ENCODE results near the gene KRTAP2-2.
"Not testable (repeated sequence)": the region's sequence is repeated elsewhere in the genome, so short reads cannot be mapped to it uniquely, and the experiment has no call there.

KRTAP2-2 gene

DNA sequence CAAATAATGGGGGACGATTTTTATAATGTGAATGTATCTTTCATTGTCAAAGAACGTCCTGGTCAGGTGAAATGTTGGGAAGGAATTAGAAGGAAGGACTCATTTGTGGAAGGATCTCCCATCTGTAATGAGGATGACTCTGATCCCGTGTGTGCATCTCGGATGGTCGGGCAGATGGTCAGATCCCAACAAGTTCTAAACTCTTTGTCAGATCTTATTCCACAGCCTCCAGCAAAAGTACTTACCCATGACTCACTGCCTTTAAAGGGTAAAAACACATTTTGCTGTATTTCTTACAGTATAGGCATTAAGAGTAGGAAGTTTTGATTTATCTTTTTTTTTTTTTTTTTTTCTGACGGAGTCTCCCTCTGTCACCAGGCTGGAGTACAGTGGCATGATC lies 43.5 kb upstream of the KRTAP2-2 start:
- Histone ChIP-seq H3K9me3 (ENCODE audit: low read length) (no peaks in the 10 kb centered on the region), H3K9me2 (ENCODE audit: low read depth, low read length) (no peaks in the 10 kb centered on the region), H3K9ac (ENCODE audit: low read length) (no peak overlapping the region), H2AFZ (ENCODE audit: low read length) (no peak overlapping the region), H3F3A (ENCODE audit: insufficient read depth, low read length) (no peaks in the 10 kb centered on the region), H4K20me1 (ENCODE audit: insufficient read depth, low read length) (no peaks in the 10 kb centered on the region), H3K36me3 (ENCODE audit: insufficient read depth, low read length) (no peaks in the 10 kb centered on the region), H3K4me2 (ENCODE audit: low read length) (no peak overlapping the region), H3K4me3 (ENCODE audit: low read depth, low read length, poor library complexity, severe bottlenecking) (no peak overlapping the region), H3K79me2 (ENCODE audit: insufficient read depth, low read length) (no peaks in the 10 kb centered on the region), H3K27me3 (ENCODE audit: insufficient read depth, low read length) (no peaks in the 10 kb centered on the region), H3K4me1 (ENCODE audit: insufficient read depth, low read length, severe bottlenecking) (no peaks in the 10 kb centered on the region), H3K27ac (ENCODE audit: low read depth, low read length, poor library complexity, severe bottlenecking) (no peak overlapping the region)
- TF ChIP-seq, protein P1, sequence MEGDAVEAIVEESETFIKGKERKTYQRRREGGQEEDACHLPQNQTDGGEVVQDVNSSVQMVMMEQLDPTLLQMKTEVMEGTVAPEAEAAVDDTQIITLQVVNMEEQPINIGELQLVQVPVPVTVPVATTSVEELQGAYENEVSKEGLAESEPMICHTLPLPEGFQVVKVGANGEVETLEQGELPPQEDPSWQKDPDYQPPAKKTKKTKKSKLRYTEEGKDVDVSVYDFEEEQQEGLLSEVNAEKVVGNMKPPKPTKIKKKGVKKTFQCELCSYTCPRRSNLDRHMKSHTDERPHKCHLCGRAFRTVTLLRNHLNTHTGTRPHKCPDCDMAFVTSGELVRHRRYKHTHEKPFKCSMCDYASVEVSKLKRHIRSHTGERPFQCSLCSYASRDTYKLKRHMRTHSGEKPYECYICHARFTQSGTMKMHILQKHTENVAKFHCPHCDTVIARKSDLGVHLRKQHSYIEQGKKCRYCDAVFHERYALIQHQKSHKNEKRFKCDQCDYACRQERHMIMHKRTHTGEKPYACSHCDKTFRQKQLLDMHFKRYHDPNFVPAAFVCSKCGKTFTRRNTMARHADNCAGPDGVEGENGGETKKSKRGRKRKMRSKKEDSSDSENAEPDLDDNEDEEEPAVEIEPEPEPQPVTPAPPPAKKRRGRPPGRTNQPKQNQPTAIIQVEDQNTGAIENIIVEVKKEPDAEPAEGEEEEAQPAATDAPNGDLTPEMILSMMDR (IDR thresholded peaks at IDR 0.05; ENCODE audit: low read length) = no peak
- no peak for TF ChIP-seq EZH2 (IDR thresholded peaks at IDR 0.05; ENCODE audit: borderline replicate concordance, low read length)

GRCh38 chr17:41098042-41098441 lies 43.0 kb upstream of the KRTAP2-2 start, which contains the start of gene KRTAP4-8:
TSS of gene KRTAP4-8 (minus strand) at chr17:41098142. CDS start at chr17:41098084, 58 bp downstream.
- H2AFZ ChIP-seq (ENCODE audit: low read length) = no peak within 1 kb of the TSS
- H3K4me1 ChIP-seq (ENCODE audit: insufficient read depth, low read length, severe bottlenecking) = no peaks in the 10 kb centered on the region
- H3K4me3 ChIP-seq (ENCODE audit: low read depth, low read length, poor library complexity, severe bottlenecking) = no peak within 1 kb of the TSS
- no peak within 1 kb of the TSS for H3K9ac ChIP-seq (ENCODE audit: low read length)
- H4K20me1 ChIP-seq (ENCODE audit: insufficient read depth, low read length) = no peaks in the 10 kb centered on the region
- H3K9me3 ChIP-seq (ENCODE audit: low read length) = no peaks in the 10 kb centered on the region
- no peaks in the 10 kb centered on the region for H3K36me3 ChIP-seq (ENCODE audit: insufficient read depth, low read length)
- no peaks in the 10 kb centered on the region for H3K9me2 ChIP-seq (ENCODE audit: low read depth, low read length)
- H3K79me2 ChIP-seq (ENCODE audit: insufficient read depth, low read length) = no peaks in the 10 kb centered on the region
- H3K4me2 ChIP-seq (ENCODE audit: low read length) = no peak within 1 kb of the TSS
- H3K27ac ChIP-seq (ENCODE audit: low read depth, low read length, poor library complexity, severe bottlenecking) = no peak within 1 kb of the TSS
- no peaks in the 10 kb centered on the region for H3F3A ChIP-seq (ENCODE audit: insufficient read depth, low read length)
- H3K27me3 ChIP-seq (ENCODE audit: insufficient read depth, low read length) = no peaks in the 10 kb centered on the region
- TF ChIP-seq, protein P1 (IDR thresholded peaks at IDR 0.05; ENCODE audit: low read length) = no peak
- TF ChIP-seq EZH2 (IDR thresholded peaks at IDR 0.05; ENCODE audit: borderline replicate concordance, low read length) = no peak

- no peak overlapping the region for H3K4me2 ChIP-seq (ENCODE audit: low read length)
- H3K9me3 ChIP-seq (ENCODE audit: low read length) = no peaks in the 10 kb centered on the region
- no peaks in the 10 kb centered on the region for H3K9me2 ChIP-seq (ENCODE audit: low read depth, low read length)
- H3K27me3 ChIP-seq (ENCODE audit: insufficient read depth, low read length) = no peaks in the 10 kb centered on the region
- no peaks in the 10 kb centered on the region for H4K20me1 ChIP-seq (ENCODE audit: insufficient read depth, low read length)
- no peaks in the 10 kb centered on the region for H3K4me1 ChIP-seq (ENCODE audit: insufficient read depth, low read length, severe bottlenecking)
- H3K79me2 ChIP-seq (ENCODE audit: insufficient read depth, low read length) = no peaks in the 10 kb centered on the region
- H3K9ac ChIP-seq (ENCODE audit: low read length) = no peak overlapping the region
- H2AFZ ChIP-seq (ENCODE audit: low read length) = no peak overlapping the region
- TF ChIP-seq, protein P1 (IDR thresholded peaks at IDR 0.05; ENCODE audit: low read length) = no peak
- no peak for TF ChIP-seq EZH2 (IDR thresholded peaks at IDR 0.05; ENCODE audit: borderline replicate concordance, low read length)
- H3K4me3 ChIP-seq (ENCODE audit: low read depth, low read length, poor library complexity, severe bottlenecking) = no peak overlapping the region
- H3K36me3 ChIP-seq (ENCODE audit: insufficient read depth, low read length) = no peaks in the 10 kb centered on the region
- no peak overlapping the region for H3K27ac ChIP-seq (ENCODE audit: low read depth, low read length, poor library complexity, severe bottlenecking)
- H3F3A ChIP-seq (ENCODE audit: insufficient read depth, low read length) = no peaks in the 10 kb centered on the region
Observed at GRCh38 chr17:41096055-41096454, 41.0 kb upstream of the KRTAP2-2 start.

DNA sequence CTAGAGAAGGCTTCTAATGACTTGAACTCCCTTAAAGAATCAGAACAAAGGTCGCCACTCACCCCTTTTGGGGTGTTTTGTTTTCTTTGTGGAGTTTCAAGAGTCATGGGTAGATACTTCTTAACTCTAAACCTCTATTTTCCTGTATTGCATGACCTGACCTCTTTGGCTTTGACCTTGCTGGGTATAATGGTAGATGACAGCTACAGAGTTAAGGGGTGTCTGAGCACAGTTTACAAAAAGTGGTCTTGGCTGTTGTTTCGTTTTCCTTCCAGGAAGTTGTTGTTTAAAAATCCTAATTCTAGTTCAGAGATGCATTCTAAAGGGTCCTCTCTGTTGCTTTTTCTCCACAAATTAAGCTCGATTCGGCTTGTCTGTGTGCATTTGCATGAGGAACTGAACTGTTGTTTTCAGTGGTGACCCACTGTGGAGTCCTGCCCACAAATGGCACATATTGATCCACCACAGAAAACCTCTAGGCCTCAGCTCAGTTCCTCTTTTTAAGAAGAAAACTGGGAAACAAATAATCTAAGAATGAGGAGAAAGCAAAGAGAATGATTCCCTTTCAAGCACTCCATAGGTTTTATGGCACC lies 33.8 kb upstream of the KRTAP2-2 start:
- not testable (repeated sequence) for H3K4me2 ChIP-seq (ENCODE audit: low read length); H3K9me2 ChIP-seq (ENCODE audit: low read depth, low read length); H3K9me3 ChIP-seq (ENCODE audit: low read length); H3F3A ChIP-seq (ENCODE audit: insufficient read depth, low read length); H3K4me3 ChIP-seq (ENCODE audit: low read depth, low read length, poor library complexity, severe bottlenecking); H3K79me2 ChIP-seq (ENCODE audit: insufficient read depth, low read length); H2AFZ ChIP-seq (ENCODE audit: low read length); H3K4me1 ChIP-seq (ENCODE audit: insufficient read depth, low read length, severe bottlenecking); H3K27me3 ChIP-seq (ENCODE audit: insufficient read depth, low read length); H4K20me1 ChIP-seq (ENCODE audit: insufficient read depth, low read length); H3K27ac ChIP-seq (ENCODE audit: low read depth, low read length, poor library complexity, severe bottlenecking); H3K36me3 ChIP-seq (ENCODE audit: insufficient read depth, low read length); H3K9ac ChIP-seq (ENCODE audit: low read length)

DNA sequence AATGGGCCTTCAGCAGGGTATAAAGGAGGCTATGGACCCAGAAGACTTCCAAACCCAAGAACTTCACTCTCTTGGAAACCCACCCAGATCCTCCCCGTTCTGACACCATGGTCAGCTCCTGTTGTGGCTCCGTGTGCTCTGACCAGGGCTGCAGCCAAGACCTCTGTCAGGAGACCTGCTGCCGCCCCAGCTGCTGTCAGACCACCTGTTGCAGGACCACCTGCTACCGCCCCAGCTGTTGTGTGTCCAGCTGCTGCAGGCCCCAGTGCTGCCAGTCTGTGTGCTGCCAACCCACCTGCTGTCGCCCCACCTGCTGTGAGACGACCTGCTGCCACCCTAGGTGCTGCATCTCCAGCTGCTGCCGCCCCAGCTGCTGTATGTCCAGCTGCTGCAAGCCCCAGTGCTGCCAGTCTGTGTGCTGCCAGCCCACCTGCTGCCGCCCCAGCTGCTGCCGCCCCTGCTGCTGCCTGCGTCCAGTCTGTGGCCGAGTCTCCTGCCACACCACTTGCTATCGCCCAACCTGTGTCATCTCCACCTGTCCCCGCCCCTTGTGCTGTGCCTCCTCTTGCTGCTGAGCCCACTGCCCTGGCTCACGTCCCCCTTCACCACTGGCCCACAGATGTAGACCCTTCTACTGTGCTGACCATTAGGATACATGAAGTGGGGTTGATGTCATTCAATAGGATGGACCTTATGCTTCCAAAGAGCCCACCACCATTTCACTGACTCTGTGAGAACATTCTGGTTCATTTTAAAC lies 29.2 kb upstream of the KRTAP2-2 start, which contains the start of gene KRTAP4-7:
TSS of gene KRTAP4-7 (plus strand) at position 51 of the 757 bp plus-strand sequence. CDS start at position 108, 57 bp downstream.
- H3K9me3 ChIP-seq (ENCODE audit: low read length); H3K27ac ChIP-seq (ENCODE audit: low read depth, low read length, poor library complexity, severe bottlenecking); H3K36me3 ChIP-seq (ENCODE audit: insufficient read depth, low read length); H3K9me2 ChIP-seq (ENCODE audit: low read depth, low read length); H2AFZ ChIP-seq (ENCODE audit: low read length); H4K20me1 ChIP-seq (ENCODE audit: insufficient read depth, low read length); H3K4me3 ChIP-seq (ENCODE audit: low read depth, low read length, poor library complexity, severe bottlenecking); H3K4me1 ChIP-seq (ENCODE audit: insufficient read depth, low read length, severe bottlenecking); H3K27me3 ChIP-seq (ENCODE audit: insufficient read depth, low read length); H3K9ac ChIP-seq (ENCODE audit: low read length); H3K79me2 ChIP-seq (ENCODE audit: insufficient read depth, low read length); H3K4me2 ChIP-seq (ENCODE audit: low read length); H3F3A ChIP-seq (ENCODE audit: insufficient read depth, low read length): not testable (repeated sequence)
